Measurements from ENCODE around the gene EIF4A2.
A peak's percentile ranks its signal among the peaks of the same experiment; 100 is the strongest.
"Not testable (repeated sequence)": the region's sequence is repeated elsewhere in the genome, so short reads cannot be mapped to it uniquely, and the experiment has no call there.

EIF4A2 gene

DNA sequence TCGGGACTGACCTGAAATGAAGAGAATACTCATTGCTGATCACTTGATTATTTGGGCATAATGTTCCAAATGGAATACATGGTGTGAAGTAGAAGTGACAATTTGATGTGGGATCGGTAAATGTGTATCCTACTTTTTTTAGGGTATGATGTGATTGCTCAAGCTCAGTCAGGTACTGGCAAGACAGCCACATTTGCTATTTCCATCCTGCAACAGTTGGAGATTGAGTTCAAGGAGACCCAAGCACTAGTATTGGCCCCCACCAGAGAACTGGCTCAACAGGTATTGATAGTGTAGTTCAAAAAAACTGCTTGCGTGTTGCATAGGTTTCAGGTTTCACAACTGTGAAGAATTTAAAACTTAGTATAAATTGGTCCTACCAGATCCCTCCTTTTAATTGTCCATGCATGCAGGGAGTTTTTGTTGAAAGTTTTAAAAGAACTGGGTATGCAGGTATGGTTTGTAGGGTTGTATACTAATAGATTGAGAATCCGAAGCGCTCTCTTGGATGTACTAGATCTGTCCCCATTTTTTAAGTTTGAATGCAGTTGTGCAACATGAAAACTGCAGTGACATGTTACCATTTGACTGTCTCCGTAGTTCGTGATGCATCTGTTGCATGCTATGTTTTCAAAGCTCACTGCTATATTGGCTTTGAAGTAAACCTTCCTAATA is 1.6 kb downstream of the EIF4A2 start:
- DNase-seq (ENCODE audit: low read depth in 4 of 4, low spot score in 1 of 4) = no peak

DNA sequence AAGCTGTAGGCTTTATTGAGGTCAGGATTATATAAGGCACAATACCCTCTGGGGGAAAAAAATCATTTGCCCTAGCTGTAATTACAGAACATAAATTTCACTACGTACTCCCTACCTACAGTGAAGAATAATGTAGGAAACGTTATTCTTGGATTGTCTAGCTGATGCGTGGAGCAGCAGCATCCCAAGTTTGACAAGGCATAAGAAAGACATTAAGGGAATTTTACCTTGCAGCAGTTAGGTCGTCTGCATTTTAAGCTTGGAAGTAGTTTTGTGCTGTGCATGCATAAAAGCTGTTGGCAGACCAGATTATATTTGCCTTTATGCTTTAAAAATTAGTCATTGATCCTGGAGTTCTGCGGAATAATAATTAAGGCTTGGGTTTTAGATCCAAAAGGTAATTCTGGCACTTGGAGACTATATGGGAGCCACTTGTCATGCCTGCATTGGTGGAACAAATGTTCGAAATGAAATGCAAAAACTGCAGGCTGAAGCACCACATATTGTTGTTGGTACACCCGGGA is 2.2 kb downstream of the EIF4A2 start:
- DNase-seq (ENCODE audit: low read depth in 4 of 4, low spot score in 1 of 4) = no peak

DNA sequence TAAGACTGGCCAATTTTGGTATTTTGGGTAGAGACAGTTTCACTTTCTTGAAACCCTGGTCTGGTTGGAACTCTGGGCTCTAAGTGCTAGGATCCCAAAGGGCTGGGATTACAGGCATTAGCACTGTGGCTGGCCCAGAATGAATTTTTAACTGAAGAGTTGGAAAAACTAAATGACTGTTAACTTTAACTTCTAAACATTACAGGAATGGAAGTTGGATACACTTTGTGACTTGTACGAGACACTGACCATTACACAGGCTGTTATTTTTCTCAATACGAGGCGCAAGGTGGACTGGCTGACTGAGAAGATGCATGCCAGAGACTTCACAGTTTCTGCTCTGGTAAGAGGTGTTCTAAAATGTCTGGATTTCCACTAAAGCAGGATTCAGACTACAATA is 3.5 kb downstream of the EIF4A2 start:
- no peak for DNase-seq (ENCODE audit: low read depth in 4 of 4, low spot score in 1 of 4)

DNA sequence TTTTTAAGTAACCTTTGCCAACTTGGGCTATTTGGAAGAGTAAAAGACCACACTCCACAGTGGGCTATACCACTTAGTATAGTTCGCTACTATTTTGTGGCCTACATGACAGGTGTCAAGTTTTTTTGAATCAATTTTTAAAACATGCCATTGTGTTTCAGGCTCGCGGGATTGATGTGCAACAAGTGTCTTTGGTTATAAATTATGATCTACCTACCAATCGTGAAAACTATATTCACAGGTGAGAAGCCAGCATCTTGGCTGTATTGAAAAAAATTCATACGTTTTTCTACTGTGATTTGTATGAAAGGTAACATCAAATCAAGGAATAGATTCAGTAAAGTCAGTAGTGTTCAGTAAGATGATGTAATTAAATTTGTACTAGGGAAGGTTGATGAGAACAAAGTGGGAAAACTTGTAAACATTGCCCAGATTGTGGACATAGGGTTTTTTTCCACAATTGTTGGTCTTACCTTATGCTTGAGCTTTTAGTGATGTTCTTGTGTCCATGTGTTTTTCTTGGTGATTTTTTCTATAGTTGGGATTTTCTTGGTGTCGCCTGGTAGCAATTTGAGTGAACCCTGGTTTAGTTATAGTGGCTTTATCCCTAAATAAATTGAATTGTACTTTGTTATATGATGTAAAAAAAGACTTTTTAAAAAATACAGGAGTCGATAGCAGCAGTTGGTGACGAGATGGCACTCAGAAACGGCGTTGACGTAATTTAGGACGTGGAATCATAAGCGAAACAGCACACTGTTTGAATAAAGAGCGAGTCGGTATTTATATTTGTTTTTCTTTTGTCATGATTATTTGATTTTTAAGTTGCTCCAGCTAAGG is 4.5 kb downstream of the EIF4A2 start:
- DNase-seq (ENCODE audit: low read depth in 4 of 4, low spot score in 1 of 4) = no peak

DNA sequence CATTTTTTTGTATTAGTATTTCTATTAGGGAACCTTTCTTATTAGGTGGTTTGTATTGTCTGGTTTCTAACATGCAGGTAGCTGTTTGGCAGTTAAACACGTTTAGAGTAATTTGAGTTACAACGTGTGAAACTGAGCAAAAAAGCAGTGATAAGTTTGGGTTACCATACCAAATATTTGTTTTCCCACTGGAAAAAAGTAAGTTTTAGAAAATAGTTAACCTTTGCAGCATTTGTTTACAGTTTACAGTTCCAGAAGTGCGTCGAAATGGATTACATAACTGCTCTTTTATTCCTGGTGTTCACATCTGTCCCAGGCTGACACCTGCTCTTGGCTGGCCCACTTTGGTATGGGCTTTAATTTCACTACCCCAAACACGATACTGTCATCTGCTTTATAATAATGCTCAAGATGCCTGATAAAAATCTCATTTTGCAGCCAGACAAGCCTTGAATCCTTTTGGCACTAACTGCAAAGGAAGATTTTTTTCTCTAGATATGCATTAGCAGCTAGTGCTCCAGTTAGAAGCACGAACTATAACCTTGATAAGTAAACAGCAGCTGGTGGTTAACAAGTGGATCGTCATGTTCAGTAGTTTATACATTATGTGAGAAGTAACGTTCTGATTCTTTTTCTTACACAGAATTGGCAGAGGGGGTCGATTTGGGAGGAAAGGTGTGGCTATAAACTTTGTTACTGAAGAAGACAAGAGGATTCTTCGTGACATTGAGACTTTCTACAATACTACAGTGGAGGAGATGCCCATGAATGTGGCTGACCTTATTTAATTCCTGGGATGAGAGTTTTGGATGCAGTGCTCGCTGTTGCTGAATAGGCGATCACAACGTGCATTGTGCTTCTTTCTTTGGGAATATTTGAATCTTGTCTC is 5.3 kb downstream of the EIF4A2 start:
- DNase-seq (ENCODE audit: low read depth in 4 of 4, low spot score in 1 of 4) = no peak

DNA sequence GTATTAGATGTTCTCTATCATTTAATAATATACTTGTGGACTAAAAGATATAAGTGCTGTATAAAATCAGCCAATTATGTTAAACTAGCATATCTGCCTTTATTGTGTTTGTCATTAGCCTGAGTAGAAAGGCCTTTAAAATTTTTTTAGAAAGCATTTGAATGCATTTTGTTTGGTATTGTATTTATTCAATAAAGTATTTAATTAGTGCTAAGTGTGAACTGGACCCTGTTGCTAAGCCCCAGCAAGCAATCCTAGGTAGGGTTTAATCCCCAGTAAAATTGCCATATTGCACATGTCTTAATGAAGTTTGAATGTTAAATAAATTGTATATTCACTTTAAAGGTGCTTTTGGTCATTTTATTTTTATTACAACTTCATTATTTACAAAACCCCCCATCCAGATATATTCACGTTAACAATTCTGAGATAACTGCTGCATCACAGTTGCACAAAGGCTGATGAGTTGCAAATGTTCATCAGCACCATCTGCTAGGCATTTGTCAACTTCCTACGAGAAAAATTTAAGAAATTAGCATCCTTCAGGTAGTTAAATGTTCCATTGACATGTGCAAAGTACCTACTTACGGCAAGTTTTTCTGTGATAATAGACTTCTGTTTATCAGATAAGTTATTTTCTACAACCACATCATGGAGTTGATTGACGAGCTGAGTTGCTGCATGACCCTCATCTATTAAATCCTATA is 6.3 kb downstream of the EIF4A2 start:
- DNase-seq (ENCODE audit: low read depth in 4 of 4, low spot score in 1 of 4) = no peak

DNA sequence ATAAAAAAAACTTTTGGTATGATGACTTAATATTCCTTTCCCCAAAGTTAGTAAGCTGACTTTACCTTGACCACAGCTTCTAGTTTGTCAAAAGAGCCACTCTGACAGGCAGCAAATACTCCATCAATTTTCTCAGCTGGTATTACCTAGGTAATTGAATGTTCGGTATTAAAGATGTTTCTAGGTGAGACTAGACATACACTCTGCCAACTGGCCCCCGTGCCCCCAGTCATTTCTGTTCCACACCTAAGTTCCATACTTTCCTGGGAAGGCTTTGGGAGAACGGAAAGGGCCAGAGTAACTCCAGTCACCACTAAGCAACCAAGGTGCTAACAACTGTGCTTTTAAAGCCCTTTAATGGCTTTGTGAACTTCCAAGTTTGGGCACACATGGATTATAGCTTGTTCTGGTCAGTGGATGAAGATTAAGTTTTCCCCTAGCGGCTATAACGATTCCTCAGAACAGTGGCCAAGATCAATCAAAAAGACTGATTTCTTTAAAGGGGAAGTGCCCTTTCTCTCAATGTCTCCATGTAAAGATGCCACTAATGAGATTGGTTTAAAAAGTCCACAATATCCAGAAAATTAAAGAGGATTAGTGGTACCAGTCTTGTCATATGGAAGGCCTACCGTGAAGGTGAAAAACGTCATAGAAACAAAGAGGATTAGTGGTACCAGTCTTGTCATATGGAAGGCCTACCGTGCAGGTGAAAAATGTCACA is 7.0 kb downstream of the EIF4A2 start:
- no peak for DNase-seq (ENCODE audit: low read depth in 4 of 4, low spot score in 1 of 4)

DNA sequence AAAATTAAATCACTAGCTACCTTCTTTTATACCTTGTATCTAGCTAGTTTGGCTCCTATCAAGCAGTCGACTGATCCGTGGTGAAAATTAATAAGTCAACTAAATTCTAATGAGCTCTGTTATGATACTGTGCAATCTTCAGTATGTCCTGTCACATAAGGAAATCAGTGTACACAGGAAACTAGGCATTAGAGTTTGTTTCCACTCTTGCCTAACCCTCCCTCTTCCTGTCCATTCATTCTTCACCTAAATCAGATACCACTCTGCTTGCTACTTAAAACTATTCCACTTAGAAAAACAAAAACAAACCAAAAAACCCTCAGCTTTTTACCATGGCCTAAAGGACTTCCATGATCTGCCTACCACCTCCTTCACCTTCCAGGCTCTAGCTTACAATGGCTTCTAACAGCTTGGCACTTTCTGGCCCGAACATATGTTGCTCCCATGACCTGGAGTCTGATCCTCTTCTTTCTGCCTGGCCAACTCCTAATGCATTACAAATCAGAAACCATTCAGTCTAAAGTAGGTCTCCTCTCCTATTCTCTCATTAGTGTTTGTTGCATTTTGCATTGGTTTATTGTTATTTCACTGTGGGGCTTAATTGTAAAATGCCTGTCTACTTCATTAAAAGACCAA is 15.0 kb downstream of the EIF4A2 start:
- DNase-seq (ENCODE audit: low read depth in 4 of 4, low spot score in 1 of 4) = no peak

DNA sequence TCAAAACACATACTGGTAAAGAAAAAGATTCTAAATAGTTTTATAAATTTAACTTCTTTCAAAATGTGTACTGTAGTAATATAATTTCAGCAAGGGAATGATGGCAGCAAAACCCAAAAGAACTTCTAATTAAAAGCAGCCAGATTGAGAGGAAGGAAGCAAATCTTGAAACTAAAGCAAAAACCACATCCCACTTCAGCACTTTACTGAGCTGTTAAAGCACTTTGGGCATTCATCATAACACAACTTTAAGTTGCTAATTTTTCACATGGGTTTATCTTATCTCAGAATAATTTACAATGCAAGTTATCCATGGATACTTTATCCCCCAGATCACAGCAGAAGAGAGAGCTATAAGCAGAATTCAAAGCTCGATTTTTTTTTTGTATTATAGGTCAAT is 16.9 kb downstream of the EIF4A2 start:
- no peak for DNase-seq (ENCODE audit: low read depth in 4 of 4, low spot score in 1 of 4)

DNA sequence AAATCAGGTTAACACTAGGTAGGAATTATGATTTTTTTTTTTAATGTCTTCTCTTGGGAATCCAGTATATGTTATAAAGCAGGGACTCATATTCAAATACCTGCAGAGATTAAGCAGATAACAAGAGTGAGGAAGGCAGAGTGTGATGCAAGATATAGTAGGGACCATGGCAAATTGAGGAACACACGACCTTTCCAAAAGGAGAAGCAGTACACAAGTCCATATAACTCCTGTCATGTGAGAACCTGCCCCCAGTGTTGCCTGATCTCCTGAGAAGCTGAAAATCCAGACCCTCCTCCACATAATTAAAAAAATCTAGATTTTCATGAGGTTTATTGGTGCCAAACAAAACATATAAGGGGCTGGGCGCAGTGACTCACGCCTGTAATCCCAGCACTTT is 19.3 kb downstream of the EIF4A2 start:
- DNase-seq (ENCODE audit: low read depth in 4 of 4, low spot score in 1 of 4) = no peak

DNA sequence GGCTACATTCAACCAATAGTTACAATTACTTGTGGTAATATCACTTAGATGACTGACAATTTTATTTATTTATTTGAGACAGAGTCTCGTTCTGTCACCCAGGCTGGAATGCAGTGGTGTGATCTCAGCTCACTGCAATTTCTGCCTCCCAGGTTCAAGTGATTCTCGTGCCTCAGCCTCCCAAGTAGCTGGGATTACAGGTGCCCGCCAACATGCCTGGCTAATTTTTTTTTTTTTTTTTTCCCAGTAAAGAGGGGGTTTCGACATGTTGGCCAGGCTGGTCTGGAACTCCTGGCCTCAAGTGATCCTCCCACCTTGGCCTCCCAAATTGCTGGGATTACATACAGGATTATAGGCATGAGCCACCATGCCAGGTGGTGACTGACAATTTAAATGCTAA is 20.1 kb downstream of the EIF4A2 start:
- DNase-seq (ENCODE audit: low read depth in 4 of 4, low spot score in 1 of 4) = not testable (repeated sequence)

DNA sequence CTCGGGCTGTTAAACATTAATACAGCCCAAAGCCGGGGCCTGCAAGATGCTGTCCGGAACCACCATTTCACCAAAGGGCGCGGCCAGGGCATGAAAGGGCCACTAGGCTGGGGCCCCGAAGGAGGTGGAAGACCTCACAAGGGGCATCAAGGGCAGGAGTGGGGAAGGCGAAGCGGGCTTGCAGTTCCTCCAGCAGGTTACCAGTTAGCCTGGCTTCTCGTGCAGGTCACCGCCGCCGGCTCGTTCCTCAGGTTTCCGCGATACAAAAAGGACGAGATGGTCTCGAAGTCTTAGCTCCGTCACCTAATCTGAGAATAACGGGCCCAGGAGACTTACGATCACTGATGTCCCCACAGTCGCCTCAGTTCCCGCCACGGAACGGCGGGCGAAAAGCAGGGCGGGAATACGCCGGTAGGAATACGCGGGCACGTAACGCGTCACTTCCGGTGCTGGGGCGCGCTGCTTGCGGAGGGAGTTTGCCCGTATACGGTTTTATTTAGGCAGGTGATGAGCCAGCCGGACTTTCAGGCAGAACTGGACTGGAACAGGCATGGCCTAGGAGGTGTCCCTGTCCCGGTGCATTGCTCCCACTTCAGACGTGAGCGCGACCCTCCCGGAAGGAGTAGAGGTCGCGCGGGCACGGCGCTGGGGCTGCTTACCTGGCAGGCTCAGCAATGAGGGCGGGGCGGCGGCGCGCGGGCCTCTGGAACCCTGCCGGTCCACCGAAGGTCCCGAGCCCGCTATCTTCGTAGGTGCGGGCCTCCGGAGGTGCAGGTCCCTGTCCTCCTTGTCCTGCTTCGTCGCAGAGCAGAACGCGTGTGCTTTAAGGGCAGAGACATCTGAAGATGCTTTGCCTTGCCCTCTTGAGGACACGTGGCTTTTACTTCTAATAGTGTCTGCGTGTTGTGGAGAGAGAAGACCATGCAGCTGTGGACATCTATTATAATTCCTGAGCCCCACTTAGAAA is 23.0 kb downstream of the EIF4A2 start, which contains the start of gene RFC4:
Gene RFC4 (minus strand): TSS at position 394 of the 967 bp plus-strand sequence. CDS start 1,769 bp downstream, outside the sequence.
- peak; percentile 66 to 85 (median 81) for DNase-seq (ENCODE audit: low read depth in 4 of 4, low spot score in 1 of 4)

DNA sequence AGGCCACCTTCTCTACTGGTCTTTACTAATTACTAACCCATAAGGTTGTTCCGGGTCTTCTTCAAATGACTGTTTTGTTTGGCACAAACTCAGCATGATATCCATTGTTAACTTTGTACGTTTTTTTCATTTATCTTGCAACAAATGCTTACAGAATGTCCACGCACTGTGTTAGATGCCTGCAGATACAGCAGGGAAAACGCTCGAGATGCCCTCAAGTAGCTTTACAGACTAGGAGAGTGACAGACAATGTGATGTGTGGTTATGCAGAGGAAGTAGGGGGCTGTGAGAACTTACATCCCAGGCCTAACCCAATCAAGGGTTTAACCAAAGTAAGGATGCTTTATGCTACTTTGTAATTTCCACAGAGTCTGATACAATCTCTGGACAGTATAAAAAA is 23.9 kb downstream of the EIF4A2 start:
- DNase-seq (ENCODE audit: low read depth in 4 of 4, low spot score in 1 of 4) = no peak

DNA sequence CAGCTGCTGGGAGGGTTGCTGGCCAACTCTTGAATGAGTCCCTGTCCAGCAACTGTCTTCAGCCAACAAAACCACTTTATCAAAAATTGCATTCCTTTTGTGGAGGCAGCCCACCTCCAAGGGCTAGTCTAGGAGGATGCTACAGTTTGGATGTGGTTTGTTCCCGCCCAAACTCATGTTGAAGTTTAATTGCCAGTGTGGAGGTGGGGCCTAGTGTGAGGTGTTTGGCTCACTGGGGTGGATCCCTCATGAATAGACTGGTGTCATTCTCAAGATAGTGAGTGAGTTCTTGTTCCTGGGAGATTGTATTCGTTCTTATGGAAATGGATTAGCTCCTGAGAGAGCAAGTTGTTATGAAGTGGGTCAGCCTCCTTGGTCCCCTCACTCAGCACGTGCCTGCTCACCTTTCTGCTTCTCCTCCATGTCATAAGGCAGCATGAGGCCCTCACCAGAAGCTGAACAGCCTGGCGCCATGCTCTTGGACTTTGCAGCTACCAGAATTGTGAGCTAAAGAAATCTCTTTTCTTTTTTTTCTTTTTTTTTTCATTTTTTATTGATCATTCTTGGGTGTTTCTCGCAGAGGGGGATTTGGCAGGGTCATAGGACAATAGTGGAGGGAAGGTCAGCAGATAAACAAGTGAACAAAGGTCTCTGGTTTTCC is 27.1 kb downstream of the EIF4A2 start:
- no peak for DNase-seq (ENCODE audit: low read depth in 4 of 4, low spot score in 1 of 4)

DNA sequence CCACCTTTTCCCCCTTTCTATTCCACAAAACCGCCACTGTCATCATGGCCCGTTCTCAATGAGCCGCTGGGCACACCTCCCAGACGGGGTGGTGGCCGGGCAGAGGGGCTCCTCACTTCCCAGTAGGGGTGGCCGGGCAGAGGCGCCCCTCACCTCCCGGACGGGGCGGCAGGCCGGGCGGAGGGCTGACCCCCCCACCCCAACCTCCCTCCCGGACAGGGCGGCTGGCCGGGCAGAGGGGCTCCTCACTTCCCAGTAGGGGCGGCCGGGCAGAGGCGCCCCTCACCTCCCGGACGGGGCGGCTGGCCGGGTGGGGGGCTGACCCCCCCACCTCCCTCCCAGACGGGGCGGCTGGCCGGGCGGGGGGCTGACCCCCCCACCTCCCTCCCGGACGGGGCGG is 27.9 kb downstream of the EIF4A2 start:
- DNase-seq (ENCODE audit: low read depth in 4 of 4, low spot score in 1 of 4) = not testable (repeated sequence)

DNA sequence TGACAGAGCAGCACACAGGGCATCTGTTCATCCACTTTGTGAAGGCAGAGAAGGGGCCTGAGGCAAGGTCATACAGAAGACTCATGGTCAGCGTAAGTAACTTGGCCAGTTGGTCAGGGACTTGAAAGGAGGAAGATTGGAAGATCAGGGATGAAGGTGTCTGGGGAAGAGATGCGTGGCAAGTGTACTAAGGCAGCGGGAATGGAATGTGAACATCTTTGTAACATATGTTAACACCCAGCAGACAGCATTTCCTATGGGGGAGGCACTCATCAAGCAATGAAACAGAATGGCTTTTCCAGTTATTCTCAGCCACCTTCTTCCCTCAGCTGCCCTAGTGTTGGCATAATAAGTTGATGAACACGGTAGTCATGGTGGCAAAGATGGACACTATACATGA is 30.7 kb downstream of the EIF4A2 start:
- no peak for DNase-seq (ENCODE audit: low read depth in 4 of 4, low spot score in 1 of 4)

DNA sequence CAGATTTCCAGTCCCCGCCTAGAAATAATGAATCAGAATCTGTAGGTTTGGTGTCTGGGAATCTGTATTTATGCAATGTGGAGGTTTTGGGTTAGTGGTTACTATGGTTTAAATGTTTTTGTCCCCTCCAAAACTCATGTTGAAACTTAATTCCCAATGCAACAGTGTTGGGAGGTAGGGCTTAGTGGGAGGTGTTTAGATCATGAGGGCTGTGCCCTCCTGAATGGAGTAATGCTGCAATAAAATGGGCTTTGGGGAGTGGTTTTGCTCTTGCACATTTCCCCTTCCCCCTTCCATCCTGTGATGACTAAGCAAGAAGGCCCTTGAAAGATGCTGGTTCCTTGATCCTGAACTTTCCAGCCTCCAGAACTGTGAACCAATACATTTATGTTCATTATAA is 32.1 kb downstream of the EIF4A2 start:
- DNase-seq (ENCODE audit: low read depth in 4 of 4, low spot score in 1 of 4) = no peak

DNA sequence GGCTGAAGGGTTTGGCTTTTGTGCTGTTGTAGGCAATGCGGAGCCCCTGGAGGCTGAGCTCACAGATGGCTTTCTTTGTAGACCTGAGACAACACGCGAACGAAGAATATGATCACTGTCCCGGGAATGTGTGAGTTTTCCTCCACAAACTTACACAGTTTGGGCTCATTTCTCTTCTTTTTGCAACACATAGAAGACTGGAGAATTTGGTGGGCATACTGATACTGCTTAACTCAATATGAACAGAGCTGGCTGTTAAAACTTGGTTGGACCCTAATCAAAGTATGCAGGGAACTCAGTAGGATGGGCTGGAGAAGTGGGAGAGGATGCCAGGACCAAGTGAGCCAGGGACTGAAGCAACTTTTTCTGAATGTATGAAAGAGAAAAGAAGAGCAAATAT is 35.1 kb downstream of the EIF4A2 start:
- no peak for DNase-seq (ENCODE audit: low read depth in 4 of 4, low spot score in 1 of 4)

All from stimulated activated CD4-positive, alpha-beta T cell treated with anti-CD3 and anti-CD28 coated beads, Interleukin-1b, Interleukin-23, amount 100 ng/mL, for 24 hours (primary cell).